Body of pancreas (tissue), 4 donors: ENCODE results near the gene PRPS1.

Source experiments
- POLR2A ChIP-seq, 3 donors: fragments of 450-650 bp; IDR thresholded peaks; one replicate each; pipeline ENCODE4 v1.6.1; 2016; ENCODE audit warnings: antibody characterized with exemption in 3 of 3, mild to moderate bottlenecking in 2 of 3
- TF ChIP-seq, protein P1 (sequence below), 7 experiments: fragments of 450-650 bp in 4 of 7; fragments of 200-600 bp in 3 of 7; sonication (generic) in 3 of 7; IDR thresholded peaks; one replicate each; pipeline ENCODE4 v1.5.1; 2016 to 2019; ENCODE audit warnings: antibody characterized with exemption in 7 of 7

- no peak for TF ChIP-seq POLR2A (IDR thresholded peaks at IDR 0.05)
- TF ChIP-seq, protein P1, sequence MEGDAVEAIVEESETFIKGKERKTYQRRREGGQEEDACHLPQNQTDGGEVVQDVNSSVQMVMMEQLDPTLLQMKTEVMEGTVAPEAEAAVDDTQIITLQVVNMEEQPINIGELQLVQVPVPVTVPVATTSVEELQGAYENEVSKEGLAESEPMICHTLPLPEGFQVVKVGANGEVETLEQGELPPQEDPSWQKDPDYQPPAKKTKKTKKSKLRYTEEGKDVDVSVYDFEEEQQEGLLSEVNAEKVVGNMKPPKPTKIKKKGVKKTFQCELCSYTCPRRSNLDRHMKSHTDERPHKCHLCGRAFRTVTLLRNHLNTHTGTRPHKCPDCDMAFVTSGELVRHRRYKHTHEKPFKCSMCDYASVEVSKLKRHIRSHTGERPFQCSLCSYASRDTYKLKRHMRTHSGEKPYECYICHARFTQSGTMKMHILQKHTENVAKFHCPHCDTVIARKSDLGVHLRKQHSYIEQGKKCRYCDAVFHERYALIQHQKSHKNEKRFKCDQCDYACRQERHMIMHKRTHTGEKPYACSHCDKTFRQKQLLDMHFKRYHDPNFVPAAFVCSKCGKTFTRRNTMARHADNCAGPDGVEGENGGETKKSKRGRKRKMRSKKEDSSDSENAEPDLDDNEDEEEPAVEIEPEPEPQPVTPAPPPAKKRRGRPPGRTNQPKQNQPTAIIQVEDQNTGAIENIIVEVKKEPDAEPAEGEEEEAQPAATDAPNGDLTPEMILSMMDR (IDR thresholded peaks at IDR 0.05): no peak
These were observed 24.7 kb upstream of the PRPS1 start for GRCh38 chrX:107603429-107604159.
